Measurements from ENCODE around the gene SDS.

- TF ChIP-seq, protein P1, sequence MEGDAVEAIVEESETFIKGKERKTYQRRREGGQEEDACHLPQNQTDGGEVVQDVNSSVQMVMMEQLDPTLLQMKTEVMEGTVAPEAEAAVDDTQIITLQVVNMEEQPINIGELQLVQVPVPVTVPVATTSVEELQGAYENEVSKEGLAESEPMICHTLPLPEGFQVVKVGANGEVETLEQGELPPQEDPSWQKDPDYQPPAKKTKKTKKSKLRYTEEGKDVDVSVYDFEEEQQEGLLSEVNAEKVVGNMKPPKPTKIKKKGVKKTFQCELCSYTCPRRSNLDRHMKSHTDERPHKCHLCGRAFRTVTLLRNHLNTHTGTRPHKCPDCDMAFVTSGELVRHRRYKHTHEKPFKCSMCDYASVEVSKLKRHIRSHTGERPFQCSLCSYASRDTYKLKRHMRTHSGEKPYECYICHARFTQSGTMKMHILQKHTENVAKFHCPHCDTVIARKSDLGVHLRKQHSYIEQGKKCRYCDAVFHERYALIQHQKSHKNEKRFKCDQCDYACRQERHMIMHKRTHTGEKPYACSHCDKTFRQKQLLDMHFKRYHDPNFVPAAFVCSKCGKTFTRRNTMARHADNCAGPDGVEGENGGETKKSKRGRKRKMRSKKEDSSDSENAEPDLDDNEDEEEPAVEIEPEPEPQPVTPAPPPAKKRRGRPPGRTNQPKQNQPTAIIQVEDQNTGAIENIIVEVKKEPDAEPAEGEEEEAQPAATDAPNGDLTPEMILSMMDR (IDR thresholded peaks at IDR 0.05) = no peak
- no peak for TF ChIP-seq ZFX (IDR thresholded peaks at IDR 0.05; ENCODE audit: borderline replicate concordance)
Measured at GRCh38 chr12:113448873-113449272, 45.2 kb upstream of the SDS start.

Measured in 22Rv1 (cell line).